GM12878 (cell line): ENCODE data around the gene MUL1. TPM values are rescaled to one million over a fixed set of nuclear protein-coding genes. Genes with fewer than 3 reads are reported as not detected.

Source experiments
- ATAC-seq: fragments of 200-7000 bp; cut with Tn5 transposase; 3 replicates; pipeline ENCODE4 v1.9.1; 2020; ENCODE audit warnings: mild to moderate bottlenecking, moderate library complexity
- BruUV-seq: library from RNA; stranded (reverse); fragments of 400-500 nt; replicated peaks from 2 replicates; lab custom pipeline; 2021; lab: Mats Ljungman, UMichigan
- CTCF ChIA-PET: fragments of 300-600 bp; sonication (Branson Sonifier 250); formaldehyde crosslinking; extraction: SDS; loops from one replicate; lab custom pipeline; 2021; ENCODE audit warnings: inconsistent platforms; lab: Yijun Ruan, JAX
- POLR2A ChIA-PET: fragments of 350-600 bp; formaldehyde crosslinking; extraction: SDS; loops from one replicate; lab custom pipeline; 2021; ENCODE audit warnings: inconsistent platforms; lab: Charles Lee
- RAD21 ChIA-PET: fragments of 300-600 bp; sonication (Branson Sonifier 250); formaldehyde crosslinking; loops from one replicate; lab custom pipeline; 2023; ENCODE audit warnings: antibody characterized with exemption; ENCODE audit not compliant: unreplicated experiment; lab: Charles Lee
- SMC1A ChIA-PET: fragments of 300-600 bp; sonication (Branson Sonifier 250); formaldehyde crosslinking; loops from one replicate; lab custom pipeline; 2023; ENCODE audit not compliant: unreplicated experiment, uncharacterized antibody; lab: Charles Lee
- DNase-seq: peaks from one replicate; pipeline ENCODE4 v3.0.0-alpha.2; 2011; ENCODE audit warnings: low read depth, low spot score
- FAIRE-seq: peaks from 3 replicates; lab custom pipeline; 2011; peaks lifted over from hg19 to GRCh38; lab: Jason Lieb, UNC
- H2AFZ ChIP-seq: 2 replicates; pipeline ENCODE4 v1.6.0; 2011; ENCODE audit warnings: low read depth, low read length, control low read depth; ENCODE audit not compliant: control insufficient read depth
- H3K27ac ChIP-seq: 2 replicates; pipeline ENCODE4 v1.5.1; 2011; ENCODE audit warnings: control low read depth; ENCODE audit not compliant: control insufficient read depth, insufficient read depth
- H3K27me3 ChIP-seq, 2 experiments: replicated peaks in 1 of 2; 2 replicates each; pipeline versions ENCODE4 v1.6.0 to v1.6.1; 2011; ENCODE audit warnings: low read length in 1 of 2; ENCODE audit not compliant: control insufficient read depth in 2 of 2, insufficient read depth in 2 of 2
- H3K36me3 ChIP-seq, 2 experiments: 2 replicates each; pipeline ENCODE4 v1.5.1; 2011; ENCODE audit warnings: low read length in 1 of 2; ENCODE audit not compliant: control insufficient read depth in 2 of 2, insufficient read depth in 2 of 2
- H3K4me1 ChIP-seq: 2 replicates; pipeline ENCODE4 v1.6.1; 2011; ENCODE audit warnings: mild to moderate bottlenecking, low read length, moderate library complexity, mixed read lengths; ENCODE audit not compliant: control insufficient read depth, insufficient read depth
- H3K4me2 ChIP-seq: 2 replicates; pipeline ENCODE4 v1.6.0; 2011; ENCODE audit warnings: control low read depth; ENCODE audit not compliant: control insufficient read depth, insufficient read depth
- H3K4me3 ChIP-seq: fragments of 200-600 bp; sonication (generic); 2 replicates; pipeline ENCODE4 v1.5.1; 2016
- H3K79me2 ChIP-seq: 2 replicates; pipeline ENCODE4 v1.6.0; 2011; ENCODE audit warnings: low read length; ENCODE audit not compliant: control insufficient read depth, insufficient read depth
- H3K9ac ChIP-seq: 2 replicates; pipeline ENCODE4 v1.8.0; 2011; ENCODE audit warnings: low read length, control low read depth, mixed read lengths; ENCODE audit not compliant: control insufficient read depth, insufficient read depth
- H3K9me3 ChIP-seq: replicated peaks from 3 replicates; pipeline ENCODE4 v1.5.1; 2011; ENCODE audit warnings: mild to moderate bottlenecking, low read length; ENCODE audit not compliant: control insufficient read depth, insufficient read depth
- H4K20me1 ChIP-seq: 2 replicates; pipeline ENCODE4 v1.6.0; 2011; ENCODE audit not compliant: control insufficient read depth, insufficient read depth
- EZH2 ChIP-seq: IDR thresholded peaks from 2 replicates; pipeline ENCODE4 v1.6.1; 2012; ENCODE audit warnings: low read depth, mild to moderate bottlenecking, control low read depth, inconsistent platforms, low read length, borderline replicate concordance; ENCODE audit not compliant: control insufficient read depth
- POU2F2 ChIP-seq: IDR thresholded peaks from 3 replicates; pipeline ENCODE4 v1.6.1; 2011; ENCODE audit warnings: low read depth, mild to moderate bottlenecking, low read length, borderline replicate concordance
- RFX5 ChIP-seq: IDR thresholded peaks from 2 replicates; pipeline ENCODE4 v1.6.1; 2011; ENCODE audit warnings: low read depth, low read length, improper control_type of control experiment
- SMAD5 ChIP-seq: IDR thresholded peaks from 2 replicates; pipeline ENCODE4 v1.6.1; 2016; ENCODE audit warnings: antibody characterized with exemption, low read depth
- WRNIP1 ChIP-seq: IDR thresholded peaks from 2 replicates; pipeline ENCODE4 v1.6.1; 2011; ENCODE audit warnings: low read depth, low read length, improper control_type of control experiment, borderline replicate concordance
- WGBS: methylation state at CpG from one replicate; pipeline ENCODE4 v1.1.6; 2016; ENCODE audit warnings: low lambda C conversion rate; ENCODE audit not compliant: insufficient replicate concordance, insufficient coverage; ENCODE audit errors: missing lambda C conversion rate; 5-methylcytosine and 5-hydroxymethylcytosine counted together
- in situ Hi-C: fragments of 300-500 bp; cut with MboI; formaldehyde crosslinking; loops from 9 replicates; pipeline ENCODE4 v1.14.3; 2018; ENCODE audit warnings: mixed read lengths
- intact Hi-C: fragments of 100-400 bp; cut with micrococcal nuclease; formaldehyde crosslinking; loops from one replicate; pipeline ENCODE4 v1.14.2; 2022; ENCODE audit not compliant: unreplicated experiment
- polyA plus RNA-seq, 11 experiments: library from polyadenylated mRNA; depleted of rRNA in 4 of 11; unstranded in 6 of 11; stranded (reverse) in 5 of 11; fragments of >200 nt; fragmentation: Nextera tagmentation in 4 of 11; fragmentation: Illumina TruSeq in 1 of 11; extraction: Ambion mirVana in 4 of 11; extraction: Trizol in 1 of 11; gene quantifications; 1 replicate in 1 of 11; 2 replicates in 10 of 11; pipeline versions ENCODE4 v1.2.1 to v1.2.3, GENCODE V29; 2011 to 2016; ENCODE audit warnings: inconsistent platforms in 2 of 11, missing spikeins in 2 of 11, low read depth in 1 of 11
- total RNA-seq, 4 experiments: library from RNA; depleted of rRNA in 3 of 4; stranded (reverse); fragments of >200 nt in 3 of 4; fragmentation: Illumina TruSeq in 1 of 4; extraction: Trizol in 1 of 4; gene quantifications; 2 replicates each; pipeline versions ENCODE4 v1.2.1 to v1.2.3, GENCODE V29; 2013 to 2021
- TF ChIP-seq, protein P1 (sequence below): fragments of 450-650 bp; IDR thresholded peaks from 2 replicates; pipeline ENCODE4 v1.6.1; 2014; ENCODE audit warnings: mild to moderate bottlenecking
- TF ChIP-seq, protein P2 (sequence below): fragments of 450-650 bp; IDR thresholded peaks from 2 replicates; pipeline ENCODE4 v1.6.1; 2017; ENCODE audit warnings: low read depth, mild to moderate bottlenecking, moderate library complexity
- TF ChIP-seq, protein P3 (sequence below): fragments of 450-650 bp; IDR thresholded peaks from 2 replicates; pipeline ENCODE4 v1.6.1; 2017; ENCODE audit warnings: antibody characterized with exemption, mild to moderate bottlenecking, moderate library complexity

The MUL1 gene
- total and polyA plus RNA-seq, 10 of the 15 experiments (the other 5 are each of a cell fraction or from before 2014, with no cell fraction given), result 4.9 to 27.0 (median 15.5) TPM

DNA sequence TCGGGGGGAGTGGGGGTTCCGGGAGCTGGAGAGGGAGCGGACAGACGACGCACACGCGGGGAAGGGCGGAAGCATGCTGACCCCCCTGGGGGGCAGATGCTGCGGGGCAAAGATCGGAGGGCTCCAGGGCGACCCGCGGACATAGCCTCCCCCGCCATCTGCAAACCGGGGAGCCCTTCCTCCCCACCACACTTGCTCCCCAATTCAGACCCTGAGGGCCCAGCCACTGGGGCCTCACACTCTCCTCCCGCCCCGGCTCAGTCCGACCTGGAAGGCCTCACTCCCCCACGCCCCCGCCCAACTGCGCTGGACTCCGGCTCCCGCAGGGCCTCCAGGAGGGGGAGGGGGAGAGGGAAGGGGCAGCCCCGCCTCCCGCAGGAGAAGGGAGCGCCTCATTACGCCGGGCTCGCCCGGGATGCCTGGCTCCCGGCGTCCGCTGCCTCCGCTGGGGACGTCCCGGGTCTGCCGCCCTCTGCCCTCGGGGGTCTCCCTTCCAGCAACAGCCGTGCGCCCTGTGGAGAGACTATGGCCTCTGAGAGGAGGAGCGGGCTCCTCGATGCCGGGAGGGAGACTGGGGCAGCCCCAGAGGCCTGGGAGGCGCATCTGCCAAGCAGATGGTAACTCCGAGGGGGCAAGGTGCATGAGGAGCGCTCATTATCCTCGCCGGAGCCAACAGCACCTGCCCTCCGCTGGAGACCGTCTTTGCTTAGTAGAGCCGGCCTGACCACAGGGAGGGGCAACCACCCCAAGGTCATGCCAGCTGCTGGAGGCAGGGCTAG, 21.3 kb downstream of the MUL1 start (continued):
- TF ChIP-seq, protein P1, sequence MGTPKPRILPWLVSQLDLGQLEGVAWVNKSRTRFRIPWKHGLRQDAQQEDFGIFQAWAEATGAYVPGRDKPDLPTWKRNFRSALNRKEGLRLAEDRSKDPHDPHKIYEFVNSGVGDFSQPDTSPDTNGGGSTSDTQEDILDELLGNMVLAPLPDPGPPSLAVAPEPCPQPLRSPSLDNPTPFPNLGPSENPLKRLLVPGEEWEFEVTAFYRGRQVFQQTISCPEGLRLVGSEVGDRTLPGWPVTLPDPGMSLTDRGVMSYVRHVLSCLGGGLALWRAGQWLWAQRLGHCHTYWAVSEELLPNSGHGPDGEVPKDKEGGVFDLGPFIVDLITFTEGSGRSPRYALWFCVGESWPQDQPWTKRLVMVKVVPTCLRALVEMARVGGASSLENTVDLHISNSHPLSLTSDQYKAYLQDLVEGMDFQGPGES, result no peak
- no peak for TF ChIP-seq RFX5
- no peak for TF ChIP-seq SMAD5
- TF ChIP-seq, protein P2, sequence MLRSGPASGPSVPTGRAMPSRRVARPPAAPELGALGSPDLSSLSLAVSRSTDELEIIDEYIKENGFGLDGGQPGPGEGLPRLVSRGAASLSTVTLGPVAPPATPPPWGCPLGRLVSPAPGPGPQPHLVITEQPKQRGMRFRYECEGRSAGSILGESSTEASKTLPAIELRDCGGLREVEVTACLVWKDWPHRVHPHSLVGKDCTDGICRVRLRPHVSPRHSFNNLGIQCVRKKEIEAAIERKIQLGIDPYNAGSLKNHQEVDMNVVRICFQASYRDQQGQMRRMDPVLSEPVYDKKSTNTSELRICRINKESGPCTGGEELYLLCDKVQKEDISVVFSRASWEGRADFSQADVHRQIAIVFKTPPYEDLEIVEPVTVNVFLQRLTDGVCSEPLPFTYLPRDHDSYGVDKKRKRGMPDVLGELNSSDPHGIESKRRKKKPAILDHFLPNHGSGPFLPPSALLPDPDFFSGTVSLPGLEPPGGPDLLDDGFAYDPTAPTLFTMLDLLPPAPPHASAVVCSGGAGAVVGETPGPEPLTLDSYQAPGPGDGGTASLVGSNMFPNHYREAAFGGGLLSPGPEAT, result no peak

DNA sequence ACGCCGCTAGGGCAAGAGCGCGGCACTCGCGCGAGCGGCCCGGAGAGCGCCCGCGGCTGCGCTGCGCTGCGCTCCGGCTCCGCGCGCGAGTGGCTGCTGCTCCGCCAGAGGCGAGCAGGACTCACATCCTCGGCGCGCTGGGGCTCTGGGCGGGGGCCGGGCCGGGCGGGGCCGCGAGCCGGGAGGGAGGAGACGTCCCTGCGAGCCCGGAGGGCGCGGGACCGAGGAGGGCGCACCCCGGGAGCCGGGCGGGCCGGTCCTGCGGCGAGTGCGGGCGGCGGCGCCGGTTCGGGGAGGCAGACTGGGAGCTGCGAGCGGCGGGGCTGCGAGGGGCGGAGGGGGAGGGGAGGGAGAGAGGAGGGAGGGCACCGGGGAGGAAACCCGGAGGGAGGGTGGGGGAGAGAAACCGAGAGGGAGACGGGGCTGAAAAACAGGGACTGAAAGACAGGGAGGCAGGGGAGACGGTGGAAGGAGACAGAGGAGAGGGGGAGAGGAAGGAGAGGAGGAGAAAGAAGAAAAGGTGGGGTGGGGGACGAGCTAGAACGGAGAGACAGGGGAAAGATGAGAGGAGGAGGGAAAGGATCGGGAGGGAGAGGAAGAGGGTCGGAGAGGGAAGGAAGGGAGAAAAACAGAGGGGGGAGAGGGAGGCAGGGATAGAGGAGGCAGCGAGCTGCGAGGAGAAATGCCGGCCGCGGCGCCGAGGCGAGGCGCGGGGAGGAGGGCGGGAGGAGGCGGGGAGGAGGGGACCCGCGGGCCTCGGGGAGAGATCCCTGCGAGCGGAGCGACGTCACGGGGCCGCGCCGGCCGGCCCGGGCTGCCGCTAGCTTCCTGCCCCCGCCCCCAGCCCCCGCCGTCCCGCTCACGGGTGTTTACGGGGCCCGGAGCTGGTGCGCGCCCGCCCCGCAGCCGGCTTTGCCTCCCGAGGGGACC, 22.2 kb downstream of the MUL1 start, which contains the start of gene CAMK2N1:
Gene CAMK2N1 (minus strand): TSS at position 684 of the 930 bp plus-strand sequence. CDS start 831 bp downstream, outside the sequence.
- H3K9me3 ChIP-seq, result no peaks in the 10 kb centered on the region
- DNase-seq, result no peak
- WGBS, result 5% methylated on average over 34 of the region's 104 CpGs
- no peaks in the 10 kb centered on the region for H3K4me1 ChIP-seq
- H3K27ac ChIP-seq, result no peak within 1 kb of the TSS
- in situ Hi-C loops, result no loop called here
- SMC1A ChIA-PET, result interaction anchor here (0.6 kb wide), 1 partner anchor 153 kb away, joined by 3 read pairs; no protein-coding TSS in a partner anchor
- no peak for FAIRE-seq
- no peaks in the 10 kb centered on the region for H3K79me2 ChIP-seq
- no peaks in the 10 kb centered on the region for H4K20me1 ChIP-seq
- RAD21 ChIA-PET, result interaction anchor here (1.0 kb wide), 1 partner anchor 9 kb away, joined by 3 read pairs; no protein-coding TSS in a partner anchor
- no peak within 1 kb of the TSS for H2AFZ ChIP-seq
- TF ChIP-seq EZH2, result 0 out of 2 replicates have a peak, but pooled peaks have one; percentile 85
- no peak for TF ChIP-seq POU2F2
- no peak for TF ChIP-seq WRNIP1
- TF ChIP-seq, protein P3, sequence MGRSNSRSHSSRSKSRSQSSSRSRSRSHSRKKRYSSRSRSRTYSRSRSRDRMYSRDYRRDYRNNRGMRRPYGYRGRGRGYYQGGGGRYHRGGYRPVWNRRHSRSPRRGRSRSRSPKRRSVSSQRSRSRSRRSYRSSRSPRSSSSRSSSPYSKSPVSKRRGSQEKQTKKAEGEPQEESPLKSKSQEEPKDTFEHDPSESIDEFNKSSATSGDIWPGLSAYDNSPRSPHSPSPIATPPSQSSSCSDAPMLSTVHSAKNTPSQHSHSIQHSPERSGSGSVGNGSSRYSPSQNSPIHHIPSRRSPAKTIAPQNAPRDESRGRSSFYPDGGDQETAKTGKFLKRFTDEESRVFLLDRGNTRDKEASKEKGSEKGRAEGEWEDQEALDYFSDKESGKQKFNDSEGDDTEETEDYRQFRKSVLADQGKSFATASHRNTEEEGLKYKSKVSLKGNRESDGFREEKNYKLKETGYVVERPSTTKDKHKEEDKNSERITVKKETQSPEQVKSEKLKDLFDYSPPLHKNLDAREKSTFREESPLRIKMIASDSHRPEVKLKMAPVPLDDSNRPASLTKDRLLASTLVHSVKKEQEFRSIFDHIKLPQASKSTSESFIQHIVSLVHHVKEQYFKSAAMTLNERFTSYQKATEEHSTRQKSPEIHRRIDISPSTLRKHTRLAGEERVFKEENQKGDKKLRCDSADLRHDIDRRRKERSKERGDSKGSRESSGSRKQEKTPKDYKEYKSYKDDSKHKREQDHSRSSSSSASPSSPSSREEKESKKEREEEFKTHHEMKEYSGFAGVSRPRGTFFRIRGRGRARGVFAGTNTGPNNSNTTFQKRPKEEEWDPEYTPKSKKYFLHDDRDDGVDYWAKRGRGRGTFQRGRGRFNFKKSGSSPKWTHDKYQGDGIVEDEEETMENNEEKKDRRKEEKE, result no peak
- BruUV-seq, result no TSS peak
- no peaks in the 10 kb centered on the region for H3K36me3 ChIP-seq
- ATAC-seq, result no peak
- CTCF ChIA-PET, result no interaction called here
- POLR2A ChIA-PET, result no interaction called here
- no peak within 1 kb of the TSS for H3K4me2 ChIP-seq
- no peak within 1 kb of the TSS for H3K4me3 ChIP-seq
- intact Hi-C loops, result no loop called here
- peaks cover 8 to 26% of the 10 kb centered on the region in 2 experiments for H3K27me3 ChIP-seq
- H3K9ac ChIP-seq, result no peak within 1 kb of the TSS
